ENCODE data around the gene SHD. TPM values are rescaled to one million over a fixed set of nuclear protein-coding genes. Genes with fewer than 3 reads are reported as not detected.
A peak's percentile ranks its signal among the peaks of the same experiment; 100 is the strongest.

Gene SHD
- total and polyA plus RNA-seq, 9 of the 15 experiments (the other 6 are each of a cell fraction or from before 2014, with no cell fraction given): 0.05 to 0.62 (median 0.15) TPM; not detected in 5

DNA sequence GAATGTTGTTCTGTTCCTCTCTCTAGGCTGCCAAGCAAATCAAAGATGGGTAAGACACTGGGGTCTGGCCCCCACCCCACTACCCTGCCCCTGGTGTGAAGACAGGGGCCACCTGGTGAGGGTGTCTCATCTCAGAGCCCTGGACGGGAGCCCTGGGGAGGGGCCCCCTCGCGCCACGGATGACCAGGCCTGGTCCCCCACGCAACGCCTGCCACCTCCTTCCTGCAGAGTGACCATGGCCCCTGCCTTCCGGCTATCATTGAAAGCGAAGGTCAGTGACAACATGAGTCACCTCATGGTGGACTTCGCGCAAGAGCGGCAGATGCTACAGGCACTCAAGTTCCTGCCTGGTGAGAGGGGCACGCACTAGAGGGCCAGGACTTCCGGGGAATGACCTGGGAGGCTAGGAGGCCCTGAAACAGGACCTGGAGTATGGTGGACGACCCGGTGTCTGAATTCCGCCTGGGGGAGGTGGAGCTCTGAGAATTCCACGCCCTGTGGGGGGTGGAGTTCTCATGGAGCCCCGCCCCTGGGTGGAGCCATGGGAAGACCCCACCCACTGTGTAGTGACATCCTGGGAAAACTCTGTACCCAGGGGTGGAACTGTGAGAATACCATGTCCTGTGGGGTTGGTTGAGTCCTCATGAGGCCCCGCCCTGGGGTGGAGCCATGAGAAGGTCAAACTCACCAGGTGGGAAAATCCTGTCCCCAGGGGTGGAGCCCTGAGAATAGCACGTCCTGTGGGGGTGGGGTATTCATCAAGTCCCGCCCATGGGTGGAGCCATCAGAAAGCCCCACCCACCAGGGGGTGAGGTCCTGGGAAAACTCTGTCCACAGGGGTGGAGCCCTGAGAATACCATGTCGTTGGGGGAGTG is 31.4 kb downstream of the SHD start (continued):
- TF ChIP-seq HEY1 (CRISPR knock-in tag; IDR thresholded peaks at IDR 0.05; ENCODE audit: borderline replicate concordance) (no peak), NRF1 (conservative IDR thresholded peaks at IDR 0.05 in 1 of 2, IDR thresholded peaks at IDR 0.05 in 1 of 2) (peak; percentile 61 to 67), SIN3A (IDR thresholded peaks at IDR 0.05; ENCODE audit: borderline replicate concordance in 2 of 2, control insufficient read depth in 1 of 2, low read depth in 2 of 2, low read length in 2 of 2) (0 out of 4 replicates have a peak, but pooled peaks of 1 of the 2 experiments have one; percentile 25), MXI1 (IDR thresholded peaks at IDR 0.05; ENCODE audit: low read depth, low read length) (no peak), ELF2 (CRISPR knock-in tag; IDR thresholded peaks at IDR 0.05) (no peak), DPF2 (IDR thresholded peaks at IDR 0.05) (peak; percentile 75), LCOR (CRISPR knock-in tag; IDR thresholded peaks at IDR 0.05) (peak; percentile 71), SMAD3 (CRISPR knock-in tag; conservative IDR thresholded peaks at IDR 0.05) (no peak)
- TF ChIP-seq, protein P1, sequence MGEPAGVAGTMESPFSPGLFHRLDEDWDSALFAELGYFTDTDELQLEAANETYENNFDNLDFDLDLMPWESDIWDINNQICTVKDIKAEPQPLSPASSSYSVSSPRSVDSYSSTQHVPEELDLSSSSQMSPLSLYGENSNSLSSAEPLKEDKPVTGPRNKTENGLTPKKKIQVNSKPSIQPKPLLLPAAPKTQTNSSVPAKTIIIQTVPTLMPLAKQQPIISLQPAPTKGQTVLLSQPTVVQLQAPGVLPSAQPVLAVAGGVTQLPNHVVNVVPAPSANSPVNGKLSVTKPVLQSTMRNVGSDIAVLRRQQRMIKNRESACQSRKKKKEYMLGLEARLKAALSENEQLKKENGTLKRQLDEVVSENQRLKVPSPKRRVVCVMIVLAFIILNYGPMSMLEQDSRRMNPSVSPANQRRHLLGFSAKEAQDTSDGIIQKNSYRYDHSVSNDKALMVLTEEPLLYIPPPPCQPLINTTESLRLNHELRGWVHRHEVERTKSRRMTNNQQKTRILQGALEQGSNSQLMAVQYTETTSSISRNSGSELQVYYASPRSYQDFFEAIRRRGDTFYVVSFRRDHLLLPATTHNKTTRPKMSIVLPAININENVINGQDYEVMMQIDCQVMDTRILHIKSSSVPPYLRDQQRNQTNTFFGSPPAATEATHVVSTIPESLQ (CRISPR knock-in tag; IDR thresholded peaks at IDR 0.05): no peak
- TF ChIP-seq, protein P2, sequence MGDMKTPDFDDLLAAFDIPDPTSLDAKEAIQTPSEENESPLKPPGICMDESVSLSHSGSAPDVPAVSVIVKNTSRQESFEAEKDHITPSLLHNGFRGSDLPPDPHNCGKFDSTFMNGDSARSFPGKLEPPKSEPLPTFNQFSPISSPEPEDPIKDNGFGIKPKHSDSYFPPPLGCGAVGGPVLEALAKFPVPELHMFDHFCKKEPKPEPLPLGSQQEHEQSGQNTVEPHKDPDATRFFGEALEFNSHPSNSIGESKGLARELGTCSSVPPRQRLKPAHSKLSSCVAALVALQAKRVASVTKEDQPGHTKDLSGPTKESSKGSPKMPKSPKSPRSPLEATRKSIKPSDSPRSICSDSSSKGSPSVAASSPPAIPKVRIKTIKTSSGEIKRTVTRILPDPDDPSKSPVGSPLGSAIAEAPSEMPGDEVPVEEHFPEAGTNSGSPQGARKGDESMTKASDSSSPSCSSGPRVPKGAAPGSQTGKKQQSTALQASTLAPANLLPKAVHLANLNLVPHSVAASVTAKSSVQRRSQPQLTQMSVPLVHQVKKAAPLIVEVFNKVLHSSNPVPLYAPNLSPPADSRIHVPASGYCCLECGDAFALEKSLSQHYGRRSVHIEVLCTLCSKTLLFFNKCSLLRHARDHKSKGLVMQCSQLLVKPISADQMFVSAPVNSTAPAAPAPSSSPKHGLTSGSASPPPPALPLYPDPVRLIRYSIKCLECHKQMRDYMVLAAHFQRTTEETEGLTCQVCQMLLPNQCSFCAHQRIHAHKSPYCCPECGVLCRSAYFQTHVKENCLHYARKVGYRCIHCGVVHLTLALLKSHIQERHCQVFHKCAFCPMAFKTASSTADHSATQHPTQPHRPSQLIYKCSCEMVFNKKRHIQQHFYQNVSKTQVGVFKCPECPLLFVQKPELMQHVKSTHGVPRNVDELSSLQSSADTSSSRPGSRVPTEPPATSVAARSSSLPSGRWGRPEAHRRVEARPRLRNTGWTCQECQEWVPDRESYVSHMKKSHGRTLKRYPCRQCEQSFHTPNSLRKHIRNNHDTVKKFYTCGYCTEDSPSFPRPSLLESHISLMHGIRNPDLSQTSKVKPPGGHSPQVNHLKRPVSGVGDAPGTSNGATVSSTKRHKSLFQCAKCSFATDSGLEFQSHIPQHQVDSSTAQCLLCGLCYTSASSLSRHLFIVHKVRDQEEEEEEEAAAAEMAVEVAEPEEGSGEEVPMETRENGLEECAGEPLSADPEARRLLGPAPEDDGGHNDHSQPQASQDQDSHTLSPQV (IDR thresholded peaks at IDR 0.05): no peak; the same call in 1 of the 2 replicates
- TF ChIP-seq, protein P3, sequence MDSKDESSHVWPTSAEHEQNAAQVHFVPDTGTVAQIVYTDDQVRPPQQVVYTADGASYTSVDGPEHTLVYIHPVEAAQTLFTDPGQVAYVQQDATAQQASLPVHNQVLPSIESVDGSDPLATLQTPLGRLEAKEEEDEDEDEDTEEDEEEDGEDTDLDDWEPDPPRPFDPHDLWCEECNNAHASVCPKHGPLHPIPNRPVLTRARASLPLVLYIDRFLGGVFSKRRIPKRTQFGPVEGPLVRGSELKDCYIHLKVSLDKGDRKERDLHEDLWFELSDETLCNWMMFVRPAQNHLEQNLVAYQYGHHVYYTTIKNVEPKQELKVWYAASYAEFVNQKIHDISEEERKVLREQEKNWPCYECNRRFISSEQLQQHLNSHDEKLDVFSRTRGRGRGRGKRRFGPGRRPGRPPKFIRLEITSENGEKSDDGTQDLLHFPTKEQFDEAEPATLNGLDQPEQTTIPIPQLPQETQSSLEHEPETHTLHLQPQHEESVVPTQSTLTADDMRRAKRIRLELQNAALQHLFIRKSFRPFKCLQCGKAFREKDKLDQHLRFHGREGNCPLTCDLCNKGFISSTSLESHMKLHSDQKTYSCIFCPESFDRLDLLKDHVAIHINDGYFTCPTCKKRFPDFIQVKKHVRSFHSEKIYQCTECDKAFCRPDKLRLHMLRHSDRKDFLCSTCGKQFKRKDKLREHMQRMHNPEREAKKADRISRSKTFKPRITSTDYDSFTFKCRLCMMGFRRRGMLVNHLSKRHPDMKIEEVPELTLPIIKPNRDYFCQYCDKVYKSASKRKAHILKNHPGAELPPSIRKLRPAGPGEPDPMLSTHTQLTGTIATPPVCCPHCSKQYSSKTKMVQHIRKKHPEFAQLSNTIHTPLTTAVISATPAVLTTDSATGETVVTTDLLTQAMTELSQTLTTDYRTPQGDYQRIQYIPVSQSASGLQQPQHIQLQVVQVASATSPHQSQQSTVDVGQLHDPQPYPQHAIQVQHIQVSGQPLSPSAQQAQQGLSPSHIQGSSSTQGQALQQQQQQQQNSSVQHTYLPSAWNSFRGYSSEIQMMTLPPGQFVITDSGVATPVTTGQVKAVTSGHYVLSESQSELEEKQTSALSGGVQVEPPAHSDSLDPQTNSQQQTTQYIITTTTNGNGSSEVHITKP (IDR thresholded peaks at IDR 0.05; ENCODE audit: partially characterized antibody): peak; percentile 90
